GM12878 (cell line): Measurements from ENCODE around the gene OR2AG1. TPM values are rescaled to one million over a fixed set of nuclear protein-coding genes. Genes with fewer than 3 reads are reported as not detected.

Experiments
- ATAC-seq: fragments of 200-7000 bp; cut with Tn5 transposase; 3 replicates; pipeline ENCODE4 v1.9.1; 2020; ENCODE audit warnings: mild to moderate bottlenecking, moderate library complexity
- BruUV-seq: library from RNA; stranded (reverse); fragments of 400-500 nt; replicated peaks from 2 replicates; lab custom pipeline; 2021; lab: Mats Ljungman, UMichigan
- CTCF ChIA-PET: fragments of 300-600 bp; sonication (Branson Sonifier 250); formaldehyde crosslinking; extraction: SDS; loops from one replicate; lab custom pipeline; 2021; ENCODE audit warnings: inconsistent platforms; lab: Yijun Ruan, JAX
- POLR2A ChIA-PET: fragments of 350-600 bp; formaldehyde crosslinking; extraction: SDS; loops from one replicate; lab custom pipeline; 2021; ENCODE audit warnings: inconsistent platforms; lab: Charles Lee
- RAD21 ChIA-PET: fragments of 300-600 bp; sonication (Branson Sonifier 250); formaldehyde crosslinking; loops from one replicate; lab custom pipeline; 2023; ENCODE audit warnings: antibody characterized with exemption; ENCODE audit not compliant: unreplicated experiment; lab: Charles Lee
- SMC1A ChIA-PET: fragments of 300-600 bp; sonication (Branson Sonifier 250); formaldehyde crosslinking; loops from one replicate; lab custom pipeline; 2023; ENCODE audit not compliant: unreplicated experiment, uncharacterized antibody; lab: Charles Lee
- DNase-seq: peaks from one replicate; pipeline ENCODE4 v3.0.0-alpha.2; 2011; ENCODE audit warnings: low read depth, low spot score
- FAIRE-seq: peaks from 3 replicates; lab custom pipeline; 2011; peaks lifted over from hg19 to GRCh38; lab: Jason Lieb, UNC
- H2AFZ ChIP-seq: 2 replicates; pipeline ENCODE4 v1.6.0; 2011; ENCODE audit warnings: low read depth, low read length, control low read depth; ENCODE audit not compliant: control insufficient read depth
- H3K27ac ChIP-seq: 2 replicates; pipeline ENCODE4 v1.5.1; 2011; ENCODE audit warnings: control low read depth; ENCODE audit not compliant: control insufficient read depth, insufficient read depth
- H3K27me3 ChIP-seq, 2 experiments: replicated peaks in 1 of 2; 2 replicates each; pipeline versions ENCODE4 v1.6.0 to v1.6.1; 2011; ENCODE audit warnings: low read length in 1 of 2; ENCODE audit not compliant: control insufficient read depth in 2 of 2, insufficient read depth in 2 of 2
- H3K36me3 ChIP-seq, 2 experiments: 2 replicates each; pipeline ENCODE4 v1.5.1; 2011; ENCODE audit warnings: low read length in 1 of 2; ENCODE audit not compliant: control insufficient read depth in 2 of 2, insufficient read depth in 2 of 2
- H3K4me1 ChIP-seq: 2 replicates; pipeline ENCODE4 v1.6.1; 2011; ENCODE audit warnings: mild to moderate bottlenecking, low read length, moderate library complexity, mixed read lengths; ENCODE audit not compliant: control insufficient read depth, insufficient read depth
- H3K4me2 ChIP-seq: 2 replicates; pipeline ENCODE4 v1.6.0; 2011; ENCODE audit warnings: control low read depth; ENCODE audit not compliant: control insufficient read depth, insufficient read depth
- H3K4me3 ChIP-seq: fragments of 200-600 bp; sonication (generic); 2 replicates; pipeline ENCODE4 v1.5.1; 2016
- H3K79me2 ChIP-seq: 2 replicates; pipeline ENCODE4 v1.6.0; 2011; ENCODE audit warnings: low read length; ENCODE audit not compliant: control insufficient read depth, insufficient read depth
- H3K9ac ChIP-seq: 2 replicates; pipeline ENCODE4 v1.8.0; 2011; ENCODE audit warnings: low read length, control low read depth, mixed read lengths; ENCODE audit not compliant: control insufficient read depth, insufficient read depth
- H3K9me3 ChIP-seq: replicated peaks from 3 replicates; pipeline ENCODE4 v1.5.1; 2011; ENCODE audit warnings: mild to moderate bottlenecking, low read length; ENCODE audit not compliant: control insufficient read depth, insufficient read depth
- H4K20me1 ChIP-seq: 2 replicates; pipeline ENCODE4 v1.6.0; 2011; ENCODE audit not compliant: control insufficient read depth, insufficient read depth
- ATF2 ChIP-seq: IDR thresholded peaks from 2 replicates; pipeline ENCODE4 v1.6.1; 2012; ENCODE audit warnings: low read length, inconsistent platforms
- BCL3 ChIP-seq: IDR thresholded peaks from 2 replicates; pipeline ENCODE4 v1.6.1; 2011; ENCODE audit warnings: borderline replicate concordance, low read depth, mild to moderate bottlenecking, moderate library complexity, low read length; ENCODE audit not compliant: insufficient read depth, poor library complexity, severe bottlenecking
- BMI1 ChIP-seq: fragments of 450-650 bp; IDR thresholded peaks from 2 replicates; pipeline ENCODE4 v1.6.1; 2016; ENCODE audit warnings: mild to moderate bottlenecking, moderate library complexity, borderline replicate concordance
- CBFB ChIP-seq: IDR thresholded peaks from 2 replicates; pipeline ENCODE4 v1.6.1; 2016; ENCODE audit warnings: antibody characterized with exemption, low read depth
- CTCF ChIP-seq, 3 experiments: IDR thresholded peaks in 2 of 3; conservative IDR thresholded peaks in 1 of 3; 2 replicates each; pipeline ENCODE4 v1.5.1; 2011; ENCODE audit warnings: low read depth in 3 of 3, low read length in 3 of 3, mild to moderate bottlenecking in 3 of 3, control low read depth in 2 of 3, moderate library complexity in 2 of 3, inconsistent platforms in 1 of 3, mixed read lengths in 1 of 3; ENCODE audit not compliant: control insufficient read depth in 2 of 3, insufficient read depth in 1 of 3; ENCODE audit errors: extremely low read depth in 1 of 3
- GABPA ChIP-seq: IDR thresholded peaks from 2 replicates; pipeline ENCODE4 v1.6.1; 2014; ENCODE audit warnings: antibody characterized with exemption, low read depth, mild to moderate bottlenecking, inconsistent platforms
- RCOR1 ChIP-seq: conservative IDR thresholded peaks from 2 replicates; pipeline ENCODE4 v1.6.1; 2012; ENCODE audit warnings: low read depth, low read length, improper control_type of control experiment
- SUZ12 ChIP-seq: fragments of 200-600 bp; sonication (generic); IDR thresholded peaks from one replicate; pipeline ENCODE4 v1.6.1; 2018; ENCODE audit warnings: antibody characterized with exemption, mild to moderate bottlenecking; ENCODE audit not compliant: unreplicated experiment
- USF1 ChIP-seq: IDR thresholded peaks from 2 replicates; pipeline ENCODE4 v1.6.1; 2011; ENCODE audit warnings: borderline replicate concordance, low read depth, mild to moderate bottlenecking, moderate library complexity, mixed read lengths, low read length; ENCODE audit not compliant: insufficient read depth; ENCODE audit errors: extremely low read length
- ZBED1 ChIP-seq: IDR thresholded peaks from 2 replicates; pipeline ENCODE4 v1.6.1; 2016; ENCODE audit warnings: borderline replicate concordance
- ZBTB4 ChIP-seq: fragments of 450-650 bp; formaldehyde crosslinking; IDR thresholded peaks from 2 replicates; pipeline ENCODE4 v1.4.0; 2022; ENCODE audit warnings: mild to moderate bottlenecking, moderate library complexity
- ZNF274 ChIP-seq: IDR thresholded peaks from one replicate; pipeline ENCODE4 v1.8.0; 2011; ENCODE audit not compliant: insufficient read length, insufficient read depth
- WGBS: methylation state at CpG from one replicate; pipeline ENCODE4 v1.1.6; 2016; ENCODE audit warnings: low lambda C conversion rate; ENCODE audit not compliant: insufficient replicate concordance, insufficient coverage; ENCODE audit errors: missing lambda C conversion rate; 5-methylcytosine and 5-hydroxymethylcytosine counted together
- in situ Hi-C: fragments of 300-500 bp; cut with MboI; formaldehyde crosslinking; loops from 9 replicates; pipeline ENCODE4 v1.14.3; 2018; ENCODE audit warnings: mixed read lengths
- intact Hi-C: fragments of 100-400 bp; cut with micrococcal nuclease; formaldehyde crosslinking; loops from one replicate; pipeline ENCODE4 v1.14.2; 2022; ENCODE audit not compliant: unreplicated experiment
- polyA plus RNA-seq, 11 experiments: library from polyadenylated mRNA; depleted of rRNA in 4 of 11; unstranded in 6 of 11; stranded (reverse) in 5 of 11; fragments of >200 nt; fragmentation: Nextera tagmentation in 4 of 11; fragmentation: Illumina TruSeq in 1 of 11; extraction: Ambion mirVana in 4 of 11; extraction: Trizol in 1 of 11; gene quantifications; 1 replicate in 1 of 11; 2 replicates in 10 of 11; pipeline versions ENCODE4 v1.2.1 to v1.2.3, GENCODE V29; 2011 to 2016; ENCODE audit warnings: inconsistent platforms in 2 of 11, missing spikeins in 2 of 11, low read depth in 1 of 11
- total RNA-seq, 4 experiments: library from RNA; depleted of rRNA in 3 of 4; stranded (reverse); fragments of >200 nt in 3 of 4; fragmentation: Illumina TruSeq in 1 of 4; extraction: Trizol in 1 of 4; gene quantifications; 2 replicates each; pipeline versions ENCODE4 v1.2.1 to v1.2.3, GENCODE V29; 2013 to 2021

The OR2AG1 gene
- total and polyA plus RNA-seq, 10 of the 15 experiments (the other 5 are each of a cell fraction or from before 2014, with no cell fraction given): not detected

GRCh38 chr11:6738590-6738989 is 44.2 kb upstream of the OR2AG1 start:
- H3K36me3 ChIP-seq: peaks cover 0 to 7% of the 10 kb centered on the region in 2 experiments; a peak in 3 of 4 replicates
- no peak overlapping the region for H3K4me3 ChIP-seq
- in situ Hi-C loops (loop anchor here (10.0 kb wide), 1 partner anchor 1034 kb away; no protein-coding TSS in a partner anchor), intact Hi-C loops (loop anchor here (1.0 kb wide), 1 partner anchor 19 kb away; no protein-coding TSS in a partner anchor)
- DNase-seq: no peak
- no peak overlapping the region for H3K9ac ChIP-seq
- peaks cover 24% of the 10 kb centered on the region for H3K4me1 ChIP-seq
- ChIA-PET POLR2A (interaction anchor here (1.4 to 4.1 kb wide), 2 partner anchors 8 to 17 kb away, joined by 8 to 28 read pairs; no protein-coding TSS in a partner anchor), RAD21 (interaction anchor here (1.5 to 8.3 kb wide), 4 partner anchors 8 to 348 kb away, joined by 4 to 141 read pairs (median 18); partner anchors contain the start of gene SMPD1), CTCF (interaction anchor here (1.2 to 15.6 kb wide), 9 partner anchors 11 to 360 kb away, joined by 3 to 728 read pairs (median 11); partner anchors contain the start of gene OR2AG2), SMC1A (interaction anchor here (0.6 to 18.2 kb wide), 7 partner anchors 10 to 956 kb away, joined by 3 to 420 read pairs (median 4); partner anchors contain the start of gene OR2AG2)
- peaks cover 55% of the 10 kb centered on the region for H3K79me2 ChIP-seq
- peaks cover 6% of the 10 kb centered on the region; the same call in 2 of the 3 replicates for H3K9me3 ChIP-seq
- FAIRE-seq: no peak
- TF ChIP-seq ZBED1 (no peak), SUZ12 (no peak), ATF2 (no peak), ZNF274 (no peak), ZBTB4 (CRISPR knock-in tag) (no peak), CBFB (no peak), GABPA (no peak), BMI1 (no peak), USF1 (no peak), CTCF (IDR thresholded peaks at IDR 0.05 in 2 of 3, conservative IDR thresholded peaks at IDR 0.05 in 1 of 3; ENCODE audit: control insufficient read depth in 2 of 3, extremely low read depth in 1 of 3, insufficient read depth in 1 of 3, low read depth in 3 of 3, low read length in 3 of 3) (no peak), RCOR1 (no peak), BCL3 (no peak)
- TF ChIP-seq, all 136 proteins: peak for 0
- H3K27me3 ChIP-seq: no peaks in the 10 kb centered on the region
- H4K20me1 ChIP-seq: no peaks in the 10 kb centered on the region
- BruUV-seq: no TSS peak
- no peak overlapping the region for H3K27ac ChIP-seq
- H2AFZ ChIP-seq: no peak overlapping the region
- ATAC-seq: no peak
- WGBS: 54% methylated on average over 1 of the region's 1 CpG
- H3K4me2 ChIP-seq: no peak overlapping the region
